SH-SY5Y (cell line): ENCODE measurements around the gene COTL1.

Experiments used
- GATA2 ChIP-seq: IDR thresholded peaks from 2 replicates; pipeline ENCODE4 v1.6.1; 2011; ENCODE audit warnings: mild to moderate bottlenecking, low read depth, low read length
- GATA3 ChIP-seq: IDR thresholded peaks from 2 replicates; pipeline ENCODE4 v1.6.1; 2011; ENCODE audit warnings: low read depth, mild to moderate bottlenecking, low read length, moderate library complexity

GRCh38 chr16:84614073-84614459, 3.8 kb downstream of the COTL1 start:
- TF ChIP-seq GATA3 (no peak), GATA2 (no peak)
